ENCODE data around the gene HPS1. TPM values are rescaled to one million over a fixed set of nuclear protein-coding genes. Genes with fewer than 3 reads are reported as not detected.
"Not testable (repeated sequence)": the region's sequence is repeated elsewhere in the genome, so short reads cannot be mapped to it uniquely, and the experiment has no call there.

Gene HPS1
- total and polyA plus RNA-seq, 5 donors, result 25.5 to 34.6 (median 30.6) TPM

GRCh38 chr10:98383134-98383667 lies 63.5 kb downstream of the HPS1 start:
- H3K27ac ChIP-seq (ENCODE audit: low read length); DNase-seq; H3K4me1 ChIP-seq (ENCODE audit: control insufficient read depth, insufficient read depth, low read length); intact Hi-C loops (cut with DNase I); H3K27me3 ChIP-seq (ENCODE audit: control insufficient read depth, insufficient read depth); H3K9me3 ChIP-seq (ENCODE audit: control insufficient read depth, low read length); ATAC-seq; H3K4me3 ChIP-seq (ENCODE audit: low read length): not testable (repeated sequence)
- 95% methylated on average over 7 of the region's 7 CpGs for WGBS

DNA sequence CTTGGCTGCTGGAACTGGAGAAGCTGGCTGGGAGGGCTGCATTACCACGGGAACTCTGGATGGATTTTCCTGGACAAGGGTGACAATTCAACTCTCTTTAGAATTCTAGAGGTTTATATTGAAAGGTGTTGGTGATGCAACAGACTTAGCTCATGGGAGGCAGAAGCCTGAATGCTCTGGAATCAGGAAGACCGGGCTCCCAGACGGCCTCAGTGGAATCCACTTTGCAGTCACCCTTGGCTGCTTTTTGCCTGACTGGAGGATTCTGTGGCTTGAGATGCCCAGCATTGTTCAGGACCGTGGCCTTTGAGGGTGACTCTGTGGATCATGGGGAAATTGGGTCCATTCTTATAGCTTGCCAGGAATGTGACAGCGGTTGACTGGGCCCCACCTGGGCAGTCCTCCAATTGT lies 64.0 kb downstream of the HPS1 start:
- Histone ChIP-seq H3K4me3 (ENCODE audit: low read length) (no peak overlapping the region), H3K27me3 (ENCODE audit: control insufficient read depth, insufficient read depth) (no peaks in the 10 kb centered on the region), H3K4me1 (ENCODE audit: control insufficient read depth, insufficient read depth, low read length) (no peaks in the 10 kb centered on the region), H3K27ac (ENCODE audit: low read length) (no peak overlapping the region), H3K9me3 (ENCODE audit: control insufficient read depth, low read length) (no peaks in the 10 kb centered on the region)
- DNase-seq (no peak), ATAC-seq (no peak)
- intact Hi-C loops (cut with DNase I), result no loop called here
- WGBS, result 76% methylated on average over 5 of the region's 5 CpGs

DNA sequence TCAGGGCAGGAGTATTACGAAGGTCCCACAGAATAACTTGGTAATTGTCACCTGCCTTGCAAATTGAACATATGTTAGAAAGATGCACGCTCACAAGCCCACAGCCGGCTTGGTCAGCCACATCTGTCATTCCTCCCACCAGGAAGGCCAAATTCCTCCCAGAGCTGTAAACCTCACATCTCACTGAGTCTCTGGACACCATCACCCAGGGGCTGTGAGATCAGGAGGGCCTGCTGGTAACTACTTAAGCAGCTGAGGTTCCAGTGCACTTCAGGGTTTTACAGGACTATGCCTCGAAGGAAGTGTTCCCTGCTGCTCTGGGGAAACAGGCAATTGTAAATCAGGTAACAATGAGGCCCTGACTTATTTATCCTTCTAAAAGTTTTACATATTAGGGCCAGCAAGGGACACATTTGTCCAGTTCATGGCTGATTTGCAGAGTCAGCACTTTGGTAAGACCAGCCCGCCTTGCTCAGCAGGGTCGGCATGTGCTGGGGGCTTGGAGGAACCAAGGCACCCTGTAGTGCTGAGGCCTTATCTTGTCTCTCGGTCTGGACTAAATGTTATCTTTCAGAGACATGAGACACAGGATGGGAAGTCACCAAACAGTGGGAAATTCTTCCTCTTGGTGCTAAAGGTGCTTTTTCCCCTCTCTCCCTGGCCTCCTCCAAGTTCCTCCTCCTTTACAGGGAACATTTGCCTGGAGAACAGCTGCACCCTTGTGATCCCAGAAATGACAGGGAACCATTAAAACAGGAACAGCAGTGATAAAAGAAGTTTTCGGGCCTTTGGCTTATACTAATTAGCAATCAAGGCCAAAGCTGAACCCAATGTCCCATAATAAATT lies 66.0 kb downstream of the HPS1 start:
- no peak for ATAC-seq
- intact Hi-C loops (cut with DNase I), result no loop called here
- Histone ChIP-seq H3K4me3 (ENCODE audit: low read length) (no peak overlapping the region), H3K9me3 (ENCODE audit: control insufficient read depth, low read length) (peaks cover 3% of the 10 kb centered on the region), H3K4me1 (ENCODE audit: control insufficient read depth, insufficient read depth, low read length) (no peaks in the 10 kb centered on the region), H3K27me3 (ENCODE audit: control insufficient read depth, insufficient read depth) (no peaks in the 10 kb centered on the region), H3K27ac (ENCODE audit: low read length) (no peak overlapping the region)
- no peak for DNase-seq
- 89% methylated on average over 8 of the region's 8 CpGs for WGBS

GRCh38 chr10:98378722-98379121 lies 68.0 kb downstream of the HPS1 start:
- DNase-seq (no peak), ATAC-seq (no peak)
- 98% methylated on average over 4 of the region's 4 CpGs for WGBS
- Histone ChIP-seq H3K27ac (ENCODE audit: low read length) (no peak overlapping the region), H3K4me1 (ENCODE audit: control insufficient read depth, insufficient read depth, low read length) (no peaks in the 10 kb centered on the region), H3K4me3 (ENCODE audit: low read length) (no peak overlapping the region), H3K27me3 (ENCODE audit: control insufficient read depth, insufficient read depth) (no peaks in the 10 kb centered on the region), H3K9me3 (ENCODE audit: control insufficient read depth, low read length) (peaks cover 3% of the 10 kb centered on the region)
- intact Hi-C loops (cut with DNase I), result no loop called here

DNA sequence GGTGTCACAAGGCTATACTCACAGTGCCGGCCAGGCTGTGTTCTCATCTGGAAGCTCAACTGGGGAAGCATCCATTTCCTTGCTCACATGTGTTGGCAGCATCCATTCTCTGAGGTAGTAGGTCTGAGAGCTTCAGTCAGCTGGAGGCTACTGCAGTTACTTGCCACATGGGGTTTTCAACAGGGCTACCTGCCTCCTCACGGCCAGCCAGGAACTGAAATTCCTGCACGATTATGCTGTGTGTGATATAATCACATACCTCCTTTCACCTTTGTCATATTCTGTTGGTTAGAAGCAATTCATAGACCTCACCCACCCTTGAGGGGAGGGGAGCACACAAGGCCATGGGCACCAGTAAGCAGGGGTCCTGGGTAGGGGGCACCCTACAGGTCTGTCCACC lies 69.2 kb downstream of the HPS1 start:
- H3K4me1 ChIP-seq (ENCODE audit: control insufficient read depth, insufficient read depth, low read length), result no peaks in the 10 kb centered on the region

DNA sequence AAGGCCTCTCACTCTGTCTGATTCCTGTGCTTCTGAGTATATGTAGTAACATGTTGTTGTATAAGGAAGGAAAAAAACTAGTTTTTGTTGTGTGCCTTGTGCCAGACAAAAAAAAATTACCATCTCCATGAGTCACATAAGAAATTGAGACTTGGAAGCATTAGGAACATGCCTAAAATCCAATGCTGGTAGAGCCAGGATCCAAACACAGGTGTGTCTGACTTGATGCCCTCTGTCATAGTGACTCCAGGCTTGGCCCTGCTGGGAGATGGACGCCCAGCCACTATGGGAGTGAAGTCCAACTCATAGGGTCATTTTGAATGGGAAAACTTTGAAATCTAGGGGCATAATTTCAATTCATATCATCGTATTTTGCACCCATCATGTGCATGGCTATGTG lies 69.7 kb downstream of the HPS1 start:
- H3K4me1 ChIP-seq (ENCODE audit: control insufficient read depth, insufficient read depth, low read length), result no peaks in the 10 kb centered on the region
- H3K9me3 ChIP-seq (ENCODE audit: control insufficient read depth, low read length), result peaks cover 3% of the 10 kb centered on the region
- no peak overlapping the region for H3K27ac ChIP-seq (ENCODE audit: low read length)
- ATAC-seq (no peak), DNase-seq (no peak)
- 97% methylated on average over 2 of the region's 2 CpGs for WGBS
- intact Hi-C loops (cut with DNase I), result no loop called here
- H3K27me3 ChIP-seq (ENCODE audit: control insufficient read depth, insufficient read depth), result no peaks in the 10 kb centered on the region
- no peak overlapping the region for H3K4me3 ChIP-seq (ENCODE audit: low read length)

More for the DNA sequence above, 69.2 kb downstream of the HPS1 start:
- Histone ChIP-seq H3K27ac (ENCODE audit: low read length) (no peak overlapping the region), H3K27me3 (ENCODE audit: control insufficient read depth, insufficient read depth) (no peaks in the 10 kb centered on the region), H3K9me3 (ENCODE audit: control insufficient read depth, low read length) (peaks cover 3% of the 10 kb centered on the region), H3K4me3 (ENCODE audit: low read length) (no peak overlapping the region)
- ATAC-seq (no peak), DNase-seq (no peak)
- 98% methylated on average over 3 of the region's 3 CpGs for WGBS
- intact Hi-C loops (cut with DNase I), result no loop called here

DNA sequence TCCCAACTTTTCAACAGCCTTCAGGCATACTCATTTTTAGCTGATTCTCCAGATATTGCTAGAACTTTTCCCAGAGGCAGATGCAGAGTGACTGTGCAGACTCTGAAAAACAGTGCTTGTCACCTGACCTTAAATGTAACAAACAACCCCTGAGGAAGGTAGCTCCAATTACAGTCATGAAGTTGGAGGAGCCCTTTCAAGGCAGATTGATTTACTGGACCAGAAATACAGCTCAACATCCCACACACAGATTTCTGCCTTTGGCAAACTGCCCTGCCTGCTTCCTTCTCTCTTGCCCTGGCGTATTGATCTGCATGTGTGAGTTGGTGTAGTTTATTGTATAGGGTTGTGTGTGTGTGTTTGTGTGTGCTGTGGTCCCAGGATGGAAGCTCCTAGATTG lies 70.2 kb downstream of the HPS1 start:
- Histone ChIP-seq H3K4me1 (ENCODE audit: control insufficient read depth, insufficient read depth, low read length) (no peaks in the 10 kb centered on the region), H3K9me3 (ENCODE audit: control insufficient read depth, low read length) (peaks cover 3% of the 10 kb centered on the region), H3K27me3 (ENCODE audit: control insufficient read depth, insufficient read depth) (no peaks in the 10 kb centered on the region), H3K4me3 (ENCODE audit: low read length) (no peak overlapping the region), H3K27ac (ENCODE audit: low read length) (no peak overlapping the region)
- DNase-seq (no peak), ATAC-seq (no peak)
- intact Hi-C loops (cut with DNase I), result no loop called here
- WGBS, result 78% methylated on average over 1 of the region's 1 CpG

GRCh38 chr10:98374217-98374985 lies 72.3 kb downstream of the HPS1 start:
- 58% methylated on average over 8 of the region's 8 CpGs for WGBS
- ATAC-seq (no peak), DNase-seq (no peak)
- Histone ChIP-seq H3K4me1 (ENCODE audit: control insufficient read depth, insufficient read depth, low read length) (no peaks in the 10 kb centered on the region), H3K9me3 (ENCODE audit: control insufficient read depth, low read length) (peaks cover 3% of the 10 kb centered on the region), H3K27ac (ENCODE audit: low read length) (no peak overlapping the region), H3K4me3 (ENCODE audit: low read length) (no peak overlapping the region), H3K27me3 (ENCODE audit: control insufficient read depth, insufficient read depth) (no peaks in the 10 kb centered on the region)
- intact Hi-C loops (cut with DNase I), result no loop called here

DNA sequence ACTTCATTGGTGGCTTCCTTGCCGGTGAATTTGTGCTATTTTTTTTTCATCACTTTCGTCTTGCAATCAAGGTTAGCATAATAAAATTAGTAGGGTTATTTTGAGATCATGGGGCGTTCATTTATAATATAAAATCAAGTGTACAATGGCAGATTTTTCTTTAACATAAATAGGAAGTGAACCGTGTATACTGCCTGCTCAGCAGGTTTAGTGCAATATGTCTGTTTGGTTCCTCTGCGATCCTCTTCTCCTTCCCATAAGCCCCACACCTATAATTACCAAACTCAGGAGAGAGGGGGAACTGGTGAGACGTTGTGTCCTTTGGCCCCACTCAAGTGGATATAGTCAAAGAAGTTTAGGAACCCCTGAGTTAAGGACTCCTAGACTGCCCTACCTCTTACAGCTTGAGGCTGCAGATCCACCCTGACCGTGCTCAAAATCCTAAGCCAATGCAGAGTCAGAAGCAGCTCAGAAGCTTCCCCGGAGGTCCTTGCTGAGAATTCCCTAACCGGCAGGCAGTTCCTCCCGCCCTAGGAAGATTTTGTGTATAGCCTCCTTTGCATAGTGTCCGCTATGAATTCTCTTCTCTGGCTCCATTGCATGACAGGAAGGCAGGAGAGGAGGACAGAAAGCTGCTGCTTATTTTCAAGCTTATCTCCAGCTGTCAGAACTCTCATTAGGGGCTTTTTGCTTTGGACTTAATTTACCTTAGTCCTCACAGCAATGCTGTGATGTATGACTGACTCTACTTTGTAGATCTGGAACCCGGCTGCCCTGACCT lies 73.3 kb downstream of the HPS1 start:
- H3K4me1 ChIP-seq (ENCODE audit: control insufficient read depth, insufficient read depth, low read length), result no peaks in the 10 kb centered on the region
- no peak overlapping the region for H3K4me3 ChIP-seq (ENCODE audit: low read length)
- H3K9me3 ChIP-seq (ENCODE audit: control insufficient read depth, low read length), result peaks cover 3% of the 10 kb centered on the region
- H3K27ac ChIP-seq (ENCODE audit: low read length), result no peak overlapping the region
- intact Hi-C loops (cut with DNase I), result no loop called here
- ATAC-seq, result no peak
- no peaks in the 10 kb centered on the region for H3K27me3 ChIP-seq (ENCODE audit: control insufficient read depth, insufficient read depth)
- 62% methylated on average over 12 of the region's 12 CpGs for WGBS
- DNase-seq, result no peak

GRCh38 chr10:98370831-98371820 lies 75.6 kb downstream of the HPS1 start:
- intact Hi-C loops (cut with DNase I), result no loop called here
- Histone ChIP-seq H3K4me3 (ENCODE audit: low read length) (no peak overlapping the region), H3K27me3 (ENCODE audit: control insufficient read depth, insufficient read depth) (no peaks in the 10 kb centered on the region), H3K9me3 (ENCODE audit: control insufficient read depth, low read length) (no peaks in the 10 kb centered on the region), H3K4me1 (ENCODE audit: control insufficient read depth, insufficient read depth, low read length) (no peaks in the 10 kb centered on the region), H3K27ac (ENCODE audit: low read length) (no peak overlapping the region)
- 53% methylated on average over 14 of the region's 14 CpGs for WGBS
- no peak for ATAC-seq
- no peak for DNase-seq

Measured in right cardiac atrium (tissue), 5 donors.